Left renal cortex interstitium (tissue), 4 donors: ENCODE measurements around the gene MAVS. TPM values are rescaled to one million over a fixed set of nuclear protein-coding genes. Genes with fewer than 3 reads are reported as not detected.
"Not testable (repeated sequence)": the region's sequence is repeated elsewhere in the genome, so short reads cannot be mapped to it uniquely, and the experiment has no call there.

Experiments used
- DNase-seq, 4 donors: peaks; one replicate each; pipeline ENCODE4 v3.0.0-alpha.2; 2013; ENCODE audit warnings: low read depth in 4 of 4, low spot score in 2 of 4, missing footprints in 1 of 4
- polyA plus RNA-seq, 4 donors: library from polyadenylated mRNA; unstranded; fragments of 120-200 nt; gene quantifications; one replicate each; pipeline ENCODE4 v1.2.1, GENCODE V29; 2013; ENCODE audit not compliant: insufficient read length in 4 of 4

The MAVS gene
- polyA plus RNA-seq, 4 donors, result 22.6 to 34.7 (median 29.1) TPM

DNA sequence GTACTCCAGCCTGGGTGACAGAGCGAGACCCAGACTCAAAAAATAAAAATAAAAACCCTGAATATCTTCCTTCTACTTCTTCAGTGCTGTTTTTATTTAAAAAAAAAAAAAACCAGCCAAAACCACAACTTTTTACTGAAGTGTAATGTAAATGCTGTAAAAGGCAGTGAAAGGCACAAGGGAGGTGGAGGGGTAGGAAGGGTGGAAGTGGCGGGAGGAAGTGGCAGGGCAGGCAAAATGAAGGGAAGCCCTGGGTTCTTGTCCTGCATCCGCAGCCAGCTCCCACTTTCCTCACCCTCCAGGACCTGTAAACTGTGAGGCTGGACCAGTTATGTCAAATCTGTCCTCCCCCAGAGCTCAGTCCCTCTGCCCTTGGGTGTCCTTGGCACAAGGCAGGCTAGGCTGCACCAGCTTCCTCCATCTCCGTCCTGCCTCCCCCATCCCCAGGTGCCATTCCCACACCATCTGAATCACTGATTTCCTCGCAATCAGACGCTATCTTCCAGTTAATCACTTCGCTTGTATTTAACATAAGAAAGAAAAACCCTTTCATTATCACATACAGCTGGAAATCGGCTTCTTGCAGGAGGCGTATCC, 28.8 kb downstream of the MAVS start:
- DNase-seq, result no peak

DNA sequence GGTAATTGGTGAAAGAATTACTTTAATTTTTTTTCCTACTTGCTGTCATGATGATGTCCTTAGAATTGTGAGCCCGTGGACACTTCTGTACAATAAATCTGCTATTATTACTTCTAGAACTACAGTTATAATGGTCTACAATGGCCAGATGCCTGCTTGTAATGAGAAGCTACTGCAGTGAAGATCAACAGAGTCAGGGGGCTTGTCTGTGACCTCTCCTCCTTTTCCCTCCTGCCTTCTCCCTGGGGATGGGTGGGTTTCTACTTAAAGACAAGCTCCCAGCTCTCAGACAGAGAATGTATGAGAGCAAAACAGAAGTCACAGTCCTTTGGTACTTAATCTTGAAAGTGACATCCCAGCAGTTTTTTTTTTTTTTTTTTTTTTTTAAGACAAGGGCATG, 29.4 kb downstream of the MAVS start:
- peak in 1 of 4 donors; percentile 23 for DNase-seq

GRCh38 chr20:3876676-3877075, 30.0 kb downstream of the MAVS start:
- no peak for DNase-seq

DNA sequence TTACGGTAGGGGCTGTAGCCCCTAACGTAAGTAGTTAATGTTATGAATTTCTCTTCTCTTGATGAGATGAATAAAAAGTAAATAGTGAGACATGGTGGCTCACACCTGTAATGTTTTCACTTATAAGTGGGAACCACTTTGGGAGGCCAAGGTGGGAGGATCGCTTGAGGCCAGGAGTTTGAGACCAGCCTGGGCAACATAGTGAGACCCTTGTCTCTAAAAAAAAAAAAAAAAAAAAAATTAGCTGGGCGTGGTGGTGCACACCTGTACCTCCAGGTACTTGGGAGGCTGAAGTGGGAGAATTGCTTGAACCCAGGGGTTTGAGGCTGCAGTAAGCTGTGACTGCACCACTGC, 32.3 kb downstream of the MAVS start:
- not testable (repeated sequence) for DNase-seq

DNA sequence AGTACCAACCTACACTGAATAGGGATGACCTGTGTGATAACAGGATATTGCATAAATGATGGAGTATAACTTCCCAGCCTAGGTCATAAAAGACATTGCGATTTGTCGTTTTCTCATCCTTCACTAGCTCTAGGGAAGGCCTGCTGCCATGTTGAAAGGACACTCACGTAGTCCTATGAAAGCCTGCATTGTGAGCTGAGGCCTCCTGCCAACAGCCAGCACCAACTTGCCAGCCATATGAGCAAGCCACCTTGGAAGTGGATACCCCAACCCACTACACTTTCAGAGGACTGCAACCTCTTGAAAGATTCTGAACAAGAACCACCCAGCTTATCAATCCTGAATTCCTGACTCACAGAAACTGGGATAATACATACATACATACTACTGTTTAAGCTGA, 39.1 kb downstream of the MAVS start:
- DNase-seq, result no peak

- DNase-seq, result no peak
These were observed 41.4 kb downstream of the MAVS start for GRCh38 chr20:3887876-3888620.

- DNase-seq, result peak; percentile 97 to 99 (median 98)
These were observed 42.2 kb downstream of the MAVS start, which contains the start of gene PANK2 for GRCh38 chr20:3888622-3889488. Gene PANK2 (plus strand): TSS chr20:3889387.

DNA sequence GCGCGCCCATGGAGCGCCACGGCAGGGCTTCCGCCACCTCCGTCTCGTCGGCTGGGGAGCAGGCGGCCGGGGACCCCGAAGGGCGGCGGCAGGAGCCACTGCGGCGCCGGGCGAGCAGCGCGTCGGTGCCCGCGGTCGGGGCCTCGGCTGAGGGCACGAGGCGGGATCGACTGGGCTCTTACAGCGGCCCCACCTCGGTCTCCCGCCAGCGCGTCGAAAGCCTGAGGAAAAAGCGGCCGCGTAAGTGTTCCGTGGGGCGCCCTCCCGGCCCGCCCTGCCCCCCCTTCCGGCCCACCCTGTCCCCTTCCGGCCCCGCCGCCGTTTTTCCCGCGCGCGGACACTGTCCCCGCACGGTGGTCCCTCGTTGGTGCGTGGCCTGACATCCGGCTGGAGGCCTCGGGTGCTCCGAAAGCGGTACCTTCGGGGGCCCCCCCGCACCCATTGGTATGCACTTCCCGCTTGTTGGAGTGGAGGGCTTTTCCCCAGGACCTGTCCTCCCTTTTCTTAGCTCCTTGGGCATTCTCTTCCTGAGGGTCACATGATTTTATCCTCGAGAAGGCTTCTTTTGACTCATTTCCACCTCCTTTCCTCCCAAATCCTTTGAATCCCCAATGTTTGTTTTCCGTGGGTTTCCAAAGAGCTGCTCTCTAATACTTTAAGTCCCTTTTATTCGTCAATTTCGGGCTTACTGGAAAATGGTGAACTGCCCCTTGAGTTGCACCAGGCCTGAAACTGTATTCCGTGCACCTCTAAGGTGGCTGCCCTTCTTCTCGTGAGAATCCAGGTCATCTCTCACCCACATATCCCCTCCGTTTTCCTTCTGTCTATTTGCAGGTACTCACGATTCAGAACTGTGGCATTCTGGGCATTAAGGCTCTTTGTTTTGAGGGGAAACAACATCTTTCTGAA, 43.1 kb downstream of the MAVS start:
- peak in 1 of 4 donors; percentile 21 for DNase-seq

GRCh38 chr20:3890398-3890751, 43.7 kb downstream of the MAVS start:
- DNase-seq, result no peak

- DNase-seq, result no peak
These were observed 44.6 kb downstream of the MAVS start for GRCh38 chr20:3890999-3891929.

DNA sequence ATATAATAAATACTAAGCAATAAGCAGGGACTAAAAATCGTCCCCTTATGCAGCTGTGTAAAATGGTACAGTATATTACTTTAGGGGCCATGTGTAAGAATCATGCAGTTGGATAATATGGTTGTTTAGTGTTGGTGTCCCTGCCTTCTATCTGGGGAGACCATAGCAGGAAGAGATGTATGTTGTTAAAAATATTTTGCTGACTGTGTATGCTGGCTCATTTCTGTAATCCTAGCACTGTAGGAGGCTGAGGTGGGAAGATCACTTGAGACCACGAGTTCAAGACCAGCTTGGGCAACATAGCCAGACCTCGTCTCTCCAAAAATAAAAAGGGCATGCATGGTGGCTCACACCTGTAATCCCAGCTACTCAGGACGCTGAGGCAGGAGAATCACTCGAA, 48.2 kb downstream of the MAVS start:
- no peak for DNase-seq

DNA sequence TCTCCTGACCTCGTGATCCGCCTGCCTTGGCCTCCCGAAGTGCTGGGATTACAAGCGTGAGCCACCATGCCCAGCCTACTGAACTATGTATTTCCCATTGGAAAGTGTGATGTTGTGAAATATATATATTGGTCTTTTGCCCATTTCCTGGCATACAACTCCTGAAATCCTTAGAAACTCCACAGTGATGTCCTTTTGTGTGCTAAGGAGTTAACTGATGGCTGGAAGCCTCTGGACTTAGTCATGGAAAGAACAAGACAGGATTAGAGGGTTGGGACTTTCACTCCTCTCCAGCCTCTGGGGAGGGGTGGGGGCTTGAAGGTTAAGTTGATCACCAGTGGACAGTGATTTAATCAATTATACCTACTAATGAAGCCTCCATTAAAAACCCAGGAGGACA, 49.7 kb downstream of the MAVS start:
- no peak for DNase-seq

DNA sequence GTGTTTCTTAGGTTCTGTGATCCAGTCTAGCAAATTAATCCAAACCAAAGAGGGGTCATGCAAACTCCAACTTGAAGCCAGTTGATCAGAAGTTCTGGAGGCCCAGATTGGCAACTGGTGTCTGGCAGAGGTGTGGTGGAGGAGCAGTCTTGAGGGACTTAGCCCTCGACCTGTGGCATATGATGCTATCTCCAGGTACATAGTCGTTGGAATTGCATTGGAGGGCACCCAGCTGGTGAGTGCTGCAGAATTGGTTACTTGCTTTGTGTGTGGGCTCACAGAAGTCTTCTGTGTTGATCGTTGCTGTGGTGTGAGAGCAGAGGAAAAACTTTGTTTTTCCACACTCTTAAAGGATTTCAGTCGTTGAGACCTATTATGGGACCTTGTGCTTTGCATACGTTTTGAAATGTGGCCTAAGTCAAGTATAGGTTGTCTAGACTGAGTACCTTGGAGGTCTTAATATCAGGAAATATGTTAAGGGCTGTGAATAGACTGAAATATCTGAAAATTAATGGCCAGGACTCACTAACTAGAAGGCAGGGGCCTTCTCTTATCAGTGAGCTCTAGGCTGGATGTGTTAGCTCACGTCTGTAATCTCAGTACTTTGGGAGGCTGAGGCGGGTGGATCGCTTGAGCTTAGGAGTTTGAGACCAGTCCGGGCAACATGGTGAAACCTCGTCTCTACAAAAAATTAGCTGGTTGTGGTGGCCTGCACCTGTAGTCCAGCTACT, 50.4 kb downstream of the MAVS start:
- no peak for DNase-seq

GRCh38 chr20:3898181-3898580, 51.5 kb downstream of the MAVS start:
- not testable (repeated sequence) for DNase-seq

DNA sequence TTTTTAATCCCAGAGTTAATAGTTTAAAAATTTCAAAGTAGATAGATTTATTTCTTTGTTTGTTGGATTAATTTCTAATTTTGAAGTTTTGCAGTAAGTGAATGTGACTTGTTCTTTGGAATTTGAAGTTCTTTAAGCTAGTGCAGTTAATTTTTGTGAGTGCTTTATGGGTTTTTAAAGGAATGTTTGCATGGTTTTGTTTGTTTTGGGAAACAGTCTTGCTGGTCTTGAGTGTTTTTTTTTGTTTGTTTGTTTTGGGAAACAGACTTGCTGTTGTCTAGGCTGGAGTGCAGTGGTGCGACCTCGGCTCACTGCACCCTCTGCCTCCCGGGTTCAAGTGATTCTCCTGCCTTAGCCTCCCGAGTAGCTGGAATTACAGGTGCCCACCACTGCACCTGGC, 52.0 kb downstream of the MAVS start:
- DNase-seq, result no peak

GRCh38 chr20:3900187-3900604, 53.6 kb downstream of the MAVS start:
- no peak for DNase-seq

DNA sequence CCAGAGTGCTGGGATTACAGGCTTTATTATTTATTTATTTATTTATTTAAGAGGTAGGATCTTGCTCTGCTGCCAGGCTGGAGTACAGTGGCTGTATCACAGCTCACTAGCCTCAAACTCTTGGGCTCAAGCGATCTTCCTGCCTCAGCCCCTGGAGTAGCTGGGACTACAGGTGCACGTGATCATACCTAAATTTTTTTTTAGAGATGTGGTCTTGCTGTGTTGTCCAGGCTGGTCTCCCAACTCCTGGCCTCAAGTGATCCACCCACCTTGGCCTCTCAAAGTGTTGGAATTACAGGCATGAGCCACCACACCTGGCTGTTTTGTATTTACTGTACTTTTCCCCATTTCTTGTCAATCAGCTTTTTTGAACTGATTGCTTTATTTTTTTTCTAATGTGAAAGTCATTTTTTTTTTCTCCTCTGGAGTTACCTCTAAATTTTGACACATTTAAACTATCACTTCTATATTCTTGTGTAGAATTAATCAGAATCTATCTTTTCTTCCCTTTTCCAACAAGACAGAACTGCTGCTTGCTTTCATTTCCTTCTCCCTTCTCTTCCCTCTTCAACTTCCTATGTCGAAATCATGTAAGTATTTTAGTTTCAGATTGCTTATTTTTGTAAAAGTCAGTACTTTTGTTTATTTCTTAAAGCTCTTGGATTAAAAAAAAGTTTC, 54.5 kb downstream of the MAVS start:
- DNase-seq, result no peak
